ENCODE results near the gene BAG2. TPM values are rescaled to one million over a fixed set of nuclear protein-coding genes. Genes with fewer than 3 reads are reported as not detected.

Gene BAG2
- polyA plus RNA-seq, 3 donors, result 0.09 to 0.21 (median 0.20) TPM

DNA sequence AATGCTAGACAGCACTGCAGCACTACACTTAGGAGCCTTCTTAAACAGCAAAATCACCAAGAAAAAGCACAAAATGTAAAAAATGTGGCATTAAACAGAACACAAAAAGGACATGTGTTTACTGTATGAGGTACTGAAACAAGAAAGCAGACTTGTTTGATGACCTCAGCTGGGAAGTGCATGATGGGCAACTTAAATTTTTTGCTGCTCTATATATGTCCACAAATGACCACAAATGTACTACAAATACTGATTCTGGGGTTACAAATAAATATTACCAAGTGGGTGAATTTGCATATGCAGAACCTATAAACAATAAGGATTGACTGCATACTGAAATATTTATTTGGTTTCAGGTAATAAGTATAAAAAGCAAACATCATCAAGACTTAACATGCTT lies 36.9 kb downstream of the BAG2 start:
- H3K9me3 ChIP-seq (replicated peaks in 1 of 2; ENCODE audit: control insufficient read depth in 1 of 2, insufficient read depth in 1 of 2, low read length in 2 of 2), result no peaks in the 10 kb centered on the region
- Mint-ChIP-seq H3K4me3 (no peak overlapping the region), H3K27me3 (ENCODE audit: low read depth in 3 of 3) (peaks cover 0 to 2% (median 1%) of the 10 kb centered on the region in 3 donors), H3K27ac (no peak overlapping the region), H3K36me3 (no peaks in the 10 kb centered on the region), H3K9me3 (peaks cover 0 to 4% (median 0%) of the 10 kb centered on the region in 7 donors), H3K4me1 (no peaks in the 10 kb centered on the region)
- no peak overlapping the region for H3K4me2 ChIP-seq (replicated peaks; ENCODE audit: extremely low read depth, low read length, poor library complexity, severe bottlenecking)
- no peak overlapping the region for H3K9ac ChIP-seq (ENCODE audit: insufficient read depth, low read length, poor library complexity, severe bottlenecking)
- TF ChIP-seq, protein P1, sequence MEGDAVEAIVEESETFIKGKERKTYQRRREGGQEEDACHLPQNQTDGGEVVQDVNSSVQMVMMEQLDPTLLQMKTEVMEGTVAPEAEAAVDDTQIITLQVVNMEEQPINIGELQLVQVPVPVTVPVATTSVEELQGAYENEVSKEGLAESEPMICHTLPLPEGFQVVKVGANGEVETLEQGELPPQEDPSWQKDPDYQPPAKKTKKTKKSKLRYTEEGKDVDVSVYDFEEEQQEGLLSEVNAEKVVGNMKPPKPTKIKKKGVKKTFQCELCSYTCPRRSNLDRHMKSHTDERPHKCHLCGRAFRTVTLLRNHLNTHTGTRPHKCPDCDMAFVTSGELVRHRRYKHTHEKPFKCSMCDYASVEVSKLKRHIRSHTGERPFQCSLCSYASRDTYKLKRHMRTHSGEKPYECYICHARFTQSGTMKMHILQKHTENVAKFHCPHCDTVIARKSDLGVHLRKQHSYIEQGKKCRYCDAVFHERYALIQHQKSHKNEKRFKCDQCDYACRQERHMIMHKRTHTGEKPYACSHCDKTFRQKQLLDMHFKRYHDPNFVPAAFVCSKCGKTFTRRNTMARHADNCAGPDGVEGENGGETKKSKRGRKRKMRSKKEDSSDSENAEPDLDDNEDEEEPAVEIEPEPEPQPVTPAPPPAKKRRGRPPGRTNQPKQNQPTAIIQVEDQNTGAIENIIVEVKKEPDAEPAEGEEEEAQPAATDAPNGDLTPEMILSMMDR (IDR thresholded peaks at IDR 0.05), result no peak
- intact Hi-C loops (cut with micrococcal nuclease), result no loop called here
- no peaks in the 10 kb centered on the region for H3K27me3 ChIP-seq (ENCODE audit: control insufficient read depth in 2 of 2, insufficient read depth in 2 of 2, low read length in 2 of 2)
- no peak overlapping the region for H2AFZ ChIP-seq (ENCODE audit: insufficient read depth, low read depth, low read length, poor library complexity, severe bottlenecking)
- H3K4me1 ChIP-seq (ENCODE audit: control insufficient read depth in 1 of 2, insufficient read depth in 2 of 2, low read length in 2 of 2), result no peaks in the 10 kb centered on the region
- no peak for DNase-seq
- no peaks in the 10 kb centered on the region for H3K79me2 ChIP-seq (ENCODE audit: insufficient read depth, low read length)
- H3K27ac ChIP-seq (ENCODE audit: low read depth in 1 of 2, low read length in 2 of 2), result no peak overlapping the region
- H4K20me1 ChIP-seq (ENCODE audit: insufficient read depth, low read length), result no peaks in the 10 kb centered on the region
- no peaks in the 10 kb centered on the region for H3K36me3 ChIP-seq (replicated peaks in 1 of 2; ENCODE audit: control insufficient read depth in 1 of 2, insufficient read depth in 2 of 2, low read length in 2 of 2)
- no peak overlapping the region for H3K4me3 ChIP-seq (replicated peaks in 1 of 3; ENCODE audit: low read depth in 2 of 3, low read length in 3 of 3)

DNA sequence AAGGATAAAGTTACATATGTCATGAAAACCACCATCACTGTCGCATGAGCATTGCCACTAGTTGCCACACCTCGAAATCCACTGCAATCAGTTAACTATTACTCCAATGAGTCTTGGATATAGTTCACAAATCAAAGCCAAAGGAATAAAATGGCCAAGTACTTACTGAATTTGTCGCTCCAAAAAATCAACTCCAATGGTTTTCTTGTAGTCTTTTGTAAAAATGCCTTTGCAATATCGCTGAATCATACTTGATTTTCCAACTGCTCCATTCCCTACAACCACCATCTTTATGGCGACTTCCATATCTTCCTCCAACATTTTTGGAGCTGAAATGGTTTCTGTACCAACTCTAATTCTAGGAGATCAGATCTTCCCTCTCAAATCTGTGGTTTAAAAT lies 37.9 kb downstream of the BAG2 start:
- Histone ChIP-seq H2AFZ (ENCODE audit: insufficient read depth, low read depth, low read length, poor library complexity, severe bottlenecking) (no peak overlapping the region), H3K4me2 (replicated peaks; ENCODE audit: extremely low read depth, low read length, poor library complexity, severe bottlenecking) (no peak overlapping the region), H3K4me3 (replicated peaks in 1 of 3; ENCODE audit: low read depth in 2 of 3, low read length in 3 of 3) (no peak overlapping the region), H3K36me3 (replicated peaks in 1 of 2; ENCODE audit: control insufficient read depth in 1 of 2, insufficient read depth in 2 of 2, low read length in 2 of 2) (no peaks in the 10 kb centered on the region), H3K9ac (ENCODE audit: insufficient read depth, low read length, poor library complexity, severe bottlenecking) (no peak overlapping the region), H4K20me1 (ENCODE audit: insufficient read depth, low read length) (no peaks in the 10 kb centered on the region), H3K9me3 (replicated peaks in 1 of 2; ENCODE audit: control insufficient read depth in 1 of 2, insufficient read depth in 1 of 2, low read length in 2 of 2) (no peaks in the 10 kb centered on the region), H3K79me2 (ENCODE audit: insufficient read depth, low read length) (no peaks in the 10 kb centered on the region), H3K27me3 (ENCODE audit: control insufficient read depth in 2 of 2, insufficient read depth in 2 of 2, low read length in 2 of 2) (no peaks in the 10 kb centered on the region), H3K27ac (ENCODE audit: low read depth in 1 of 2, low read length in 2 of 2) (no peak overlapping the region), H3K4me1 (ENCODE audit: control insufficient read depth in 1 of 2, insufficient read depth in 2 of 2, low read length in 2 of 2) (no peaks in the 10 kb centered on the region)
- Mint-ChIP-seq H3K27ac (no peak overlapping the region), H3K9me3 (peaks cover under 1 to 5% (median 2%) of the 10 kb centered on the region in 7 donors), H3K36me3 (no peaks in the 10 kb centered on the region), H3K4me3 (no peak overlapping the region), H3K4me1 (no peaks in the 10 kb centered on the region), H3K27me3 (ENCODE audit: low read depth in 3 of 3) (peaks cover 0 to 2% (median 1%) of the 10 kb centered on the region in 3 donors)
- intact Hi-C loops (cut with micrococcal nuclease), result no loop called here
- TF ChIP-seq, protein P1 (IDR thresholded peaks at IDR 0.05), result no peak
- 100% methylated on average over 1 of the region's 5 CpGs for WGBS (ENCODE audit: insufficient coverage)
- no peak for DNase-seq
